Islet of Langerhans (tissue), 1 donor: ENCODE data around the gene NDUFV2.
"Not testable (repeated sequence)": the region's sequence is repeated elsewhere in the genome, so short reads cannot be mapped to it uniquely, and the experiment has no call there.

Source experiments
- FAIRE-seq: peaks from one replicate; lab custom pipeline; 2011; peaks lifted over from hg19 to GRCh38; lab: Jason Lieb, UNC

The NDUFV2 gene

GRCh38 chr18:9102508-9103375, at the start of gene NDUFV2:
Gene NDUFV2 (plus strand): TSS chr18:9102699. CDS start chr18:9102744, 45 bp downstream.
- FAIRE-seq: no peak

GRCh38 chr18:9053814-9054213, 48.7 kb upstream of the NDUFV2 start:
- no peak for FAIRE-seq

- FAIRE-seq: peak; percentile 70
Measured at GRCh38 chr18:9055185-9055584, 47.3 kb upstream of the NDUFV2 start.

GRCh38 chr18:9055626-9056025, 46.9 kb upstream of the NDUFV2 start:
- FAIRE-seq: no peak

GRCh38 chr18:9057646-9058045, 44.9 kb upstream of the NDUFV2 start:
- FAIRE-seq: no peak

GRCh38 chr18:9058406-9058805, 44.1 kb upstream of the NDUFV2 start:
- FAIRE-seq: no peak

GRCh38 chr18:9062418-9062751, 40.1 kb upstream of the NDUFV2 start:
- no peak for FAIRE-seq

GRCh38 chr18:9065864-9066263, 36.6 kb upstream of the NDUFV2 start:
- FAIRE-seq: no peak

GRCh38 chr18:9066358-9066757, 36.1 kb upstream of the NDUFV2 start:
- FAIRE-seq: no peak

- FAIRE-seq: no peak
Measured at GRCh38 chr18:9066817-9067306, 35.6 kb upstream of the NDUFV2 start.

- FAIRE-seq: no peak
Measured at GRCh38 chr18:9067823-9068222, 34.7 kb upstream of the NDUFV2 start.

- no peak for FAIRE-seq
Measured at GRCh38 chr18:9068346-9068745, 34.2 kb upstream of the NDUFV2 start.

- no peak for FAIRE-seq
Measured at GRCh38 chr18:9069601-9070000, 32.9 kb upstream of the NDUFV2 start.

GRCh38 chr18:9070212-9070611, 32.3 kb upstream of the NDUFV2 start:
- FAIRE-seq: no peak

GRCh38 chr18:9079818-9080528, 22.5 kb upstream of the NDUFV2 start:
- FAIRE-seq: no peak

- no peak for FAIRE-seq
Measured at GRCh38 chr18:9081940-9082339, 20.6 kb upstream of the NDUFV2 start.

- peak; percentile 86 for FAIRE-seq
Measured at GRCh38 chr18:9082711-9083510, 19.6 kb upstream of the NDUFV2 start.

- FAIRE-seq: no peak
Measured at GRCh38 chr18:9086015-9086414, 16.5 kb upstream of the NDUFV2 start.

GRCh38 chr18:9086624-9087023, 15.9 kb upstream of the NDUFV2 start:
- no peak for FAIRE-seq

GRCh38 chr18:9087144-9087543, 15.4 kb upstream of the NDUFV2 start:
- no peak for FAIRE-seq

- no peak for FAIRE-seq
Measured at GRCh38 chr18:9088252-9088651, 14.2 kb upstream of the NDUFV2 start.

GRCh38 chr18:9088727-9089126, 13.8 kb upstream of the NDUFV2 start:
- FAIRE-seq: not testable (repeated sequence)

GRCh38 chr18:9090578-9090977, 11.9 kb upstream of the NDUFV2 start:
- no peak for FAIRE-seq
